Gastrocnemius medialis (tissue), 4 donors: ENCODE data around the gene SLC66A2.

Experiments used
- POLR2A ChIP-seq, 2 donors: fragments of 450-650 bp; IDR thresholded peaks; one replicate each; pipeline ENCODE4 v1.6.1; 2017; ENCODE audit warnings: antibody characterized with exemption in 2 of 2, mild to moderate bottlenecking in 2 of 2, moderate library complexity in 2 of 2
- TF ChIP-seq, protein P1 (sequence below), 5 experiments: fragments of 450-650 bp in 3 of 5; fragments of 200-600 bp in 2 of 5; sonication (generic) in 2 of 5; IDR thresholded peaks in 4 of 5; conservative IDR thresholded peaks in 1 of 5; 1 replicate in 4 of 5; 2 replicates in 1 of 5; pipeline ENCODE4 v1.5.1; 2016 to 2019; ENCODE audit warnings: antibody characterized with exemption in 5 of 5, mild to moderate bottlenecking in 3 of 5, moderate library complexity in 3 of 5

- TF ChIP-seq, protein P1, sequence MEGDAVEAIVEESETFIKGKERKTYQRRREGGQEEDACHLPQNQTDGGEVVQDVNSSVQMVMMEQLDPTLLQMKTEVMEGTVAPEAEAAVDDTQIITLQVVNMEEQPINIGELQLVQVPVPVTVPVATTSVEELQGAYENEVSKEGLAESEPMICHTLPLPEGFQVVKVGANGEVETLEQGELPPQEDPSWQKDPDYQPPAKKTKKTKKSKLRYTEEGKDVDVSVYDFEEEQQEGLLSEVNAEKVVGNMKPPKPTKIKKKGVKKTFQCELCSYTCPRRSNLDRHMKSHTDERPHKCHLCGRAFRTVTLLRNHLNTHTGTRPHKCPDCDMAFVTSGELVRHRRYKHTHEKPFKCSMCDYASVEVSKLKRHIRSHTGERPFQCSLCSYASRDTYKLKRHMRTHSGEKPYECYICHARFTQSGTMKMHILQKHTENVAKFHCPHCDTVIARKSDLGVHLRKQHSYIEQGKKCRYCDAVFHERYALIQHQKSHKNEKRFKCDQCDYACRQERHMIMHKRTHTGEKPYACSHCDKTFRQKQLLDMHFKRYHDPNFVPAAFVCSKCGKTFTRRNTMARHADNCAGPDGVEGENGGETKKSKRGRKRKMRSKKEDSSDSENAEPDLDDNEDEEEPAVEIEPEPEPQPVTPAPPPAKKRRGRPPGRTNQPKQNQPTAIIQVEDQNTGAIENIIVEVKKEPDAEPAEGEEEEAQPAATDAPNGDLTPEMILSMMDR (IDR thresholded peaks at IDR 0.05 in 4 of 5, conservative IDR thresholded peaks at IDR 0.05 in 1 of 5): no peak
- TF ChIP-seq POLR2A (IDR thresholded peaks at IDR 0.05): no peak
Measured at GRCh38 chr18:79918615-79919011, 32.8 kb downstream of the SLC66A2 start.
